ENCODE data around the gene SLC4A1. TPM values are rescaled to one million over a fixed set of nuclear protein-coding genes. Genes with fewer than 3 reads are reported as not detected.

The SLC4A1 gene
- total and polyA plus RNA-seq, 2 donors from 2014 or later = 2.1 to 201 TPM

DNA sequence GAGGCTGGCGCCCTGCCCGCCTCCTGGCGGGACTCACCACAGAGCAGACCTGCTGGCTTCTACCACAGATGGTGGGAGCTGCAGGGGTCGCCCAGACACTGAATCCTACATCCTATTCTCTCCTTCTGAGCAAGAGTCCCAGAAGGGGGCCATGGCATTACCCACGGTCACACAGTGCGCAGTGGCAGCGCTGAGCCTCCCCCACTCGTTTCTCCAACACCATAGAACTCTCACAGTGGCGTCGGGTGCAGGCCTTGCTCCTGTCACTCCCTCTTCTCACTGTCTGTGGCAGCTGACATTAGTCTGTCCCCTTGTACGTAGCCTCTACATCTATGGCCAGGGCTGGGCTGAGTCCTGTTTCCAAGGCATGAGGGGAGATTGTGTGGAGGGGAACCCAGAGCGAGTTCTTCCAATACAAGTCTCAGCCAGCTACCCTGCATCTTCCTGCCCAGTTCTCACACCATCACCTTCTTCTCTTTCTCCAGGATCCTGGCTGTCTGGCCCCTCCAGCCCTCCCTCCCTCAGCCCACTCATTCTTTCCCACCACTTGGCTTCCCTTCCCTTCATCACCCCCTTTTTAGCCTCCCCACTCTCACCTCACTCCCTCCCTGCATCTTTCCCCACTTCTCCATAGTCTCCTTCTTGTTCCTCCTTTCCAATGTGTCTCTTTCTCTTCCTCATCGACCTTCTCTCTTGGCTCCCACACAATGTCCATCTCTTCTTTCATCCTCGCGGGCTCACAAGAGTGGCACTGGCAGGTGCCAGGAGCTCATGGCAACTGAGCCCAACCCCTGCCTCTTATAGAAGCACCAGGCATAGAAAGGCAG, 54.3 kb downstream of the SLC4A1 start:
- peaks cover 31 to 49% (median 47%) of the 10 kb centered on the region in 3 donors for H3K36me3 ChIP-seq (ENCODE audit: control insufficient read depth in 2 of 3, insufficient read depth in 3 of 3, low read length in 3 of 3)

DNA sequence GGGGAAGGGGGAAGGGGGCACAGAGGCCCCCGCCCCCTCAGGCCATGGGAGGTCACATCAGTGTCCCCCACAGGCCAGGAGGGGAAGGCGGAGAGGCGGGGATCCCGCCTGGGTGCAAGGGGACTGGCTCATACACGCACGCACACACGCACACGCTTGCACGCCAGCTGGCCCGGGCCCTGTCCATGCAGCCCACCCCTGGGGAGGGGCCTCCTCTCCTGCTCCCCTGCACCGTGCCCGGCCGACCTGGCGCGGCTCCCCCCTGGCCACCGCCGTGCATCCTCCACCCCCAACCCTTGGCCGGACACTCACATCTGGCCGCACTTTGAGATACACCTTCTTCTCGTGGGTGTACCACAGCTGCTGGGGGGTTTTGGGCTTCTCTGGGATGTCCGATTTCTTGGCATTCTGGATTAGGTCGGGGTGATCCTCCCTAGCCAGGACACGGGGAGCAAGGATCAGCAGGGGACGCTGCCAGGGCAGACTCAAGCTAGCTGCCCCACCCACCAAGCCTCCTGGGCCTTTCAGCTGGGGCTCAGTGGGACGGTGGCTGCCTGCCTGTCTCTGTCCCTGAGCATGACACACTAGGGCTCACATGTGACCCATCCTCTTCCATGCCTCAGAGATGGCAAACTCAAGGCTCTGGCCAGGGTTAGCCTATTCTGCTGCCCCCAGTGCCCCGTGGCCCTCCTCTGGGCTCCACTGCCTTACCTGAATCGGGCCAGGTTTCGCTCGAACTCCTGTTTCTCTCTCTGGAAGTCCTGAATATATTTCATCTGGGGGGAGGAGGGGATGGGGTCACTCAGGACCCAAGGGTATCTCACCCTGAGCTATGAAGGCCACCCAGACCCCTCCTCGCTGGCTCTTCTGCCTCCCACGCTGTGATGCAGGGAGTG, 55.2 kb downstream of the SLC4A1 start:
- peaks cover 36 to 57% (median 51%) of the 10 kb centered on the region in 3 donors for H3K36me3 ChIP-seq (ENCODE audit: control insufficient read depth in 2 of 3, insufficient read depth in 3 of 3, low read length in 3 of 3)
- FAIRE-seq = no peak
- H3K4me3 ChIP-seq (ENCODE audit: low read length in 3 of 3) = no peak overlapping the region
- intact Hi-C loops (cut with DNase I) = loop anchor here (5.0 kb wide), 1 partner anchor 115 kb away; no protein-coding TSS in a partner anchor
- DNase-seq = no peak
- no peaks in the 10 kb centered on the region for H3K9me3 ChIP-seq (ENCODE audit: control insufficient read depth in 2 of 3, insufficient read depth in 1 of 3, low read length in 3 of 3)
- H3K27me3 ChIP-seq (ENCODE audit: control insufficient read depth, insufficient read depth, low read length) = no peaks in the 10 kb centered on the region
- H3K4me1 ChIP-seq (ENCODE audit: control insufficient read depth in 2 of 3, insufficient read depth in 2 of 3, low read depth in 1 of 3, low read length in 3 of 3) = peaks cover 3 to 23% (median 12%) of the 10 kb centered on the region in 3 donors
- H3K9ac ChIP-seq (ENCODE audit: low read length in 3 of 3) = no peak overlapping the region
- TF ChIP-seq, protein P1, sequence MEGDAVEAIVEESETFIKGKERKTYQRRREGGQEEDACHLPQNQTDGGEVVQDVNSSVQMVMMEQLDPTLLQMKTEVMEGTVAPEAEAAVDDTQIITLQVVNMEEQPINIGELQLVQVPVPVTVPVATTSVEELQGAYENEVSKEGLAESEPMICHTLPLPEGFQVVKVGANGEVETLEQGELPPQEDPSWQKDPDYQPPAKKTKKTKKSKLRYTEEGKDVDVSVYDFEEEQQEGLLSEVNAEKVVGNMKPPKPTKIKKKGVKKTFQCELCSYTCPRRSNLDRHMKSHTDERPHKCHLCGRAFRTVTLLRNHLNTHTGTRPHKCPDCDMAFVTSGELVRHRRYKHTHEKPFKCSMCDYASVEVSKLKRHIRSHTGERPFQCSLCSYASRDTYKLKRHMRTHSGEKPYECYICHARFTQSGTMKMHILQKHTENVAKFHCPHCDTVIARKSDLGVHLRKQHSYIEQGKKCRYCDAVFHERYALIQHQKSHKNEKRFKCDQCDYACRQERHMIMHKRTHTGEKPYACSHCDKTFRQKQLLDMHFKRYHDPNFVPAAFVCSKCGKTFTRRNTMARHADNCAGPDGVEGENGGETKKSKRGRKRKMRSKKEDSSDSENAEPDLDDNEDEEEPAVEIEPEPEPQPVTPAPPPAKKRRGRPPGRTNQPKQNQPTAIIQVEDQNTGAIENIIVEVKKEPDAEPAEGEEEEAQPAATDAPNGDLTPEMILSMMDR (IDR thresholded peaks at IDR 0.05; ENCODE audit: borderline replicate concordance, extremely low read depth, insufficient read depth) = no peak
- H3K27ac ChIP-seq (ENCODE audit: low read depth in 2 of 2, low read length in 2 of 2) = no peak overlapping the region

More for the DNA sequence above, 54.3 kb downstream of the SLC4A1 start:
- Histone ChIP-seq H3K4me3 (ENCODE audit: low read length in 3 of 3) (no peak overlapping the region), H3K9ac (ENCODE audit: low read length in 3 of 3) (no peak overlapping the region), H3K27me3 (ENCODE audit: control insufficient read depth, insufficient read depth, low read length) (no peaks in the 10 kb centered on the region), H3K4me1 (ENCODE audit: control insufficient read depth in 2 of 3, insufficient read depth in 2 of 3, low read depth in 1 of 3, low read length in 3 of 3) (peaks cover 3 to 28% (median 17%) of the 10 kb centered on the region in 3 donors), H3K9me3 (ENCODE audit: control insufficient read depth in 2 of 3, insufficient read depth in 1 of 3, low read length in 3 of 3) (no peaks in the 10 kb centered on the region), H3K27ac (ENCODE audit: low read depth in 2 of 2, low read length in 2 of 2) (no peak overlapping the region)
- intact Hi-C loops (cut with DNase I) = loop anchor here (5.0 kb wide), 1 partner anchor 114 kb away; no protein-coding TSS in a partner anchor
- TF ChIP-seq, protein P1 (IDR thresholded peaks at IDR 0.05; ENCODE audit: borderline replicate concordance, extremely low read depth, insufficient read depth) = no peak
- DNase-seq = no peak
- no peak for FAIRE-seq

DNA sequence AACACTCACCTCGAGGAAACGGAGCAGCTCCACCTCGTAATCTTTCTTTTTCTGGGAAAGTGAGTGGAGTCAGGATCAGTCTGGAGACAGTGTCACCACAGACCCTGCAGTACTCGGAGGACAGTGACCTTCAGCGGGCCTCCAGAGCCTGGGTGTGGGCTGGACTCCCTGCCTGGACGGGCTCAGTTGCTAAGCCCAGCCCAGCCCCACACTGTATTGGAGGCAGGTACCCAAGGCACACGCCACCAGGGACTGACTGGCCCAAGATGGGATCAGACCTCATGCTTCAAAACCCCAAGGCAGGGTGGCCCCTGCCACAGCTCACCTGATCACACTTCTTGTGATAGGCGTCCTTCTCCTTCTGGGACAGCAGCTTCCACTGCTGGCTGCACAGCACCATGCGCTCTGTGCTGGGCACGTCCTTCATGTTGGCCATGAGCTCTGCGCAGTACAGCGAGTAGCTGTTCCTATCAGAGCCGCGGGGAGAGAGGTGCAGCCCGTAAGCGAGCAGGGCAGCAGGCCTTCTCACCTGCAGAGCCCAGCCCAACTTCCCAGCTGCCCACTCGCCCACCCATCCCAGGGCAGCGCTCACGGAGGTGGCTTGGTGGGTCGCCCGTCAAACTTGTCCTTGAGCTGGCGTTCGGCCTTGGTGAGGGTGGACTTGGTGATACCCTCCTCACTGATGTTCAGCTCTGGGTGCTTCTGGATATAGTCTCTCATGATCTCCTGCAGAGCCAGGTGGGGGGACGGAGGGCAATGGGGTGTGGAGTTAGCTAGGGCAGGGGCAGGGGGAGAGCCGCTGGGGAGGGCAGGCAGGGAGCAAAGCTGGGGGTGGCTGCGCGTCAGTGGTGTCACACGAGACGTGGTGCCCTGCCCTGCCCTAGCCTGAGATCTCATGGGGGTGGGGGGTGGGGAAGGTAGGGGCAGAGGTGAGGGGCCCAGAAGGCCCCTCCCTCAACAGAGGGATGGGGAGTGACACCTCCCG, 56.4 kb downstream of the SLC4A1 start:
- TF ChIP-seq, protein P1 (IDR thresholded peaks at IDR 0.05; ENCODE audit: borderline replicate concordance, extremely low read depth, insufficient read depth) = no peak
- Histone ChIP-seq H3K27me3 (ENCODE audit: control insufficient read depth, insufficient read depth, low read length) (no peaks in the 10 kb centered on the region), H3K27ac (ENCODE audit: low read depth in 2 of 2, low read length in 2 of 2) (no peak overlapping the region), H3K4me3 (ENCODE audit: low read length in 3 of 3) (no peak overlapping the region), H3K9ac (ENCODE audit: low read length in 3 of 3) (no peak overlapping the region), H3K36me3 (ENCODE audit: control insufficient read depth in 2 of 3, insufficient read depth in 3 of 3, low read length in 3 of 3) (peaks cover 33 to 62% (median 52%) of the 10 kb centered on the region in 3 donors), H3K4me1 (ENCODE audit: control insufficient read depth in 2 of 3, insufficient read depth in 2 of 3, low read depth in 1 of 3, low read length in 3 of 3) (peaks cover 0 to 11% (median under 1%) of the 10 kb centered on the region in 3 donors), H3K9me3 (ENCODE audit: control insufficient read depth in 2 of 3, insufficient read depth in 1 of 3, low read length in 3 of 3) (no peaks in the 10 kb centered on the region)
- intact Hi-C loops (cut with DNase I) = loop anchor here (5.0 kb wide), 1 partner anchor 116 kb away; no protein-coding TSS in a partner anchor
- DNase-seq (no peak), FAIRE-seq (no peak)

Data from kidney (tissue), 14 donors.